ENCODE data around the gene CYP4A11.
"Not testable (repeated sequence)": the region's sequence is repeated elsewhere in the genome, so short reads cannot be mapped to it uniquely, and the experiment has no call there.

- TF ChIP-seq POLR2A, CTCF (IDR thresholded peaks at IDR 0.05): not testable (repeated sequence)
These were observed 49.3 kb upstream of the CYP4A11 start for GRCh38 chr1:46990541-46990940.

Data from adrenal gland (tissue), 5 donors.